HG03469 (cell line): ENCODE measurements around the gene TIMM23B.
A peak's percentile ranks its signal among the peaks of the same experiment; 100 is the strongest.
"Not testable (repeated sequence)": the region's sequence is repeated elsewhere in the genome, so short reads cannot be mapped to it uniquely, and the experiment has no call there.

Experiments
- ATAC-seq: cut with Tn5 transposase; IDR thresholded peaks from one replicate; pipeline ENCODE4 v1.9.1; 2021; ENCODE audit warnings: mild to moderate bottlenecking, moderate library complexity, moderate number of reproducible peaks; ENCODE audit not compliant: unreplicated experiment

TIMM23B gene, protein sequence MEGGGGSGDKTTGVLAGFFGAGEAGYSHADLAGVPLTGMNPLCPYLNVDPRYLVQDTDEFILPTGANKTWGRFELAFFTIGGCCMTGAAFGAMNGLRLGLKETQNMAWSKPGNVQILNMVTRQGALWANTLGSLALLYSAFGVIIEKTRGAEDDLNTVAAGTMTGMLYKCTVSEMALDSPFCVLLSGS

DNA sequence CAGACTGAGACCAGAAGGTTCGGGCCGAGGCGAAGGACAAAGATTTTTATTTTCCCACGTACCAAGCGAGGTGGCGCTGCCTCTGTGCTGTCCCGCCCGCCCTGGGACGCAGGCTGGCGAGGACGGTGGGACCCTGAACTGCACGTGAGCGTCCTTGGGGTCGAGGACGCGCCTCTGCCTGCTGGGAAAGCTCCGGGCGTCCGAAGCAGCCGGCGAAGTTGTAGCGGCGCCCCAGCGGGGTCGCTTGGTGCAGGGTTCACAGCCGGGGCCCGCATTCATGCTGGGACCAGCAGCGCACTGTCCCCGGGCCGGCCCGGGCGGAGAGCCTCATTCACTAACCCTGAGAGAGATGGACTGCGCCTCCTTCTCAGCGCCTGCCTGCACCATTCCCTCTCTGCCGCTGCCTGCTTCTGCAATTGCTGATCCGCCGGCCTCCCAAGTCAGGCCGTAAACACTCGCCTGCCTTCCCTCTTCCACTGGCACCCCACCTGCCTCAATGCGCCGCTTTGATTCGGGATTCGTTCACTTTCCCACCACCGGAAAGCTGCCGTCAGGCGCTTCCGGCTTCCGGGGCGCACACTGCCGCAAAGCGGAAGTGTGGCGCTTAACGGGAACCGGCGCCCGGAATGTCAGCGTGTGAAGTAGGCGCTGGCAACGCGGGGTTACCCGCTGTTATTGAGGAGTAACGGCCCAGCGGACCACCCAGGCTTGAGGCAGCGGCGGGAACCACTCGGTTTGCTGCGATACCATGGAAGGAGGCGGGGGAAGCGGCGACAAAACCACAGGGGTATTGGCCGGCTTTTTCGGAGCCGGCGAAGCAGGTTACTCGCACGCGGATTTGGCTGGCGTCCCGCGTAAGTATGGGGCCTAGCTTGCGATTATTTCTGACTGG lies at the start of gene TIMM23B, which contains the start of gene PARG:
Gene TIMM23B (plus strand): TSS at position 607 of the 892 bp plus-strand sequence. CDS start 142 bp downstream, at position 749.
Gene PARG (minus strand): TSS at position 581 of the 892 bp plus-strand sequence. CDS start 302 bp downstream, at position 279.
- peak; percentile 34 for ATAC-seq

DNA sequence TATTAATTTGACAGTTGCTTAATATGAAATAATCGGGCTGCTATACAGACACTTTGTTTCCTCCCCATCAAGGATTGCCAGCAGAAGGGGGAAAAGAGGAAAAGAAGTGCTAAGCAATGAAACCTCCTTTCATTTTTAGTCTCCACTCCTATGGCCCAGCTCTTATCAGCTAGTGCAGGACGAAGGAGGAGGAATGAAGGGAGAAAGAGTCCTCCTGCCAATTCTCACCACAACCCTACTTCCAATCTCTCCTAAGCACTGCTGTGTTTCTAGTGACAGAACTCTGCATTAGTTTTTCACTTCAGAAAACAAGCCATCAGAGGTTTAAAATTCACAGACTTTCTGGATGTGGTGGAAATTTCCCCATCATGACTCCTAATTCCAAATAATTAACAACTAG lies 41.9 kb upstream of the TIMM23B start:
- ATAC-seq = not testable (repeated sequence)

DNA sequence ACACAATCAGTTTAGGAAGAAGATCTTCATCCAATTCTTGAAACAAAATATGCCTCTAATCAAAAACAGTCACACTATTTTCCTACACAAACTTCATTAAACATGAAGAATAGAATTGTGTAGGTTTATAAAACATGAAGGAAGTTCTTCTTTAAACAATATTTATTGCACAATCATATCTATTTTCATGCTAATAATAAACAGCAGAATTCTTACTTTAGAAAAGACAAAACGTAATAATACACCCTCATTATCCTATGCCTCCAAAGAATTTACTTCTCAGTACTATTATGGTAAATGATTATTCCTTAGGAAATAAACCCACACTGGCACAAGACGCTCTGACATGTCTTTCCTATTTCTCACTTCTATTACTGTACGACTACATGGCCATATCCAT lies 41.4 kb upstream of the TIMM23B start:
- ATAC-seq = not testable (repeated sequence)

DNA sequence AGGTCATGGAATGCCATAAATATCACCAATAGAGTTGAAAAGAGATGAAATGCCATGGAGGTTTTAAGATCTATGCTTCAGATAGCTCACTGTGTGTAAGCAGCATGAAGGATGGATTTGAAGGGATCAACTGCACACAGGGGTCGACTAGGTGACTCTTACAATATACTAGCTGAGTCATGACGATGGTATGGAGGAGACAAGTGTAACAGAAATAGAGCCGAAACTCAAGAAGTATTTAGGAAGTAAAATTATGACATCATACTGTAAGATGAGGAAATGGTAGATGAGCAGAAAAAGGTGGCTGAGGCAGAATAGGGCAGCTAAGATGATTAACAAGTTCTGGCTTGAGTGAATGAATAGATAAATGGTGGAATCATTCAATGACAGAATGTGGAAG lies 38.0 kb upstream of the TIMM23B start:
- not testable (repeated sequence) for ATAC-seq

DNA sequence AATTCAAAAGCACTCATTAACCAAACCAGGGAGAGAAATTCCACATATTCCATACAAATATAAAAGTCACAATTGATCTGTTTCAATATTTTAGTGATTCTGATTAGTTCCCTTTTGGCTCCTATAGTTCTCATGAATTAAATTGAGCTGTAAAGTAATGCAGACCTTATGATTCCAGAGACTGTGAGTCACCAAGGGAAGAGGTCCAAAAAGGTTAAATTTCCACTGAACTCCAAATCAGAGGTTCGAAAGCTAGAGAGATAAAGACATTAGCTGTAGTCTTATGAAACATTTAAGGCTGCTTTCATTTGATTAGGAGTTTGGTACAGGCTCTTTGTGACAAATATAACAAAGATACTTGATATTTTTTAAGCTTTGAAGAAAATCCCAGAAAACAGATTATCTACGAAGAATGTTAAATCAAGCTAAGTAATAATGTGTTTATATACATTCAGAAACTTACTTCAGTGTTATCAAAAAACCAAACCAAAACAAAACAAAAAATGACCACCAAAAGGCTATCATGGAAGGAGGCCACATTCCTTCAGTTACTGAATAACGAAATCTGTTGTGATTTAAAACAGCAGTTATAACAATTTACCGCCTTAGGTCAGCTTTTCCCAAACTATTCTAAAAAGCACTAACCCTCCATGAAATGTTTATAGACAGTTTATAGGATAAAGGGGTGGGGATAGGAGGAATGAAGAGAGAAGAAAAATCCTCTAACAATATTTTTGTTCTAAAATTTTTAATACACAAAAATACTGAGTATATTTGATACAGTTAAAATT lies 33.4 kb upstream of the TIMM23B start:
- not testable (repeated sequence) for ATAC-seq

DNA sequence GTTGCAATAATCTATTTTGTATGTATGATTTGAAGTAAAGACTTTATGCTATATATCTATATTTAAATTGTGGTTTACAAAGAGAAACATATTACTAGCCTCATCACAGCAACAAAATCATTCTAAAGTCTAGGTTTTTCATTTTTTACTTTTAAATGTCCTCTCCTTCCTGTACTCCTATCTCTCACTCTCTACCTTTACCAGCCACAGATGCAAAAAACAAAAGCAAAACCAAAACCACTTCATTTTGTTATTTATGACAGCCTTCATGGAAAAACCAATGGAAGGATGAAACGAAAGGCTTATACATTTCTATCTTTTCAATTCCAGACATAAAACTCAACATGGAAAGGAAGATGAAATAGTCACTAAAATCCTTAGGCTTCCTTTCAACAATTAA lies 31.6 kb upstream of the TIMM23B start:
- ATAC-seq = not testable (repeated sequence)

DNA sequence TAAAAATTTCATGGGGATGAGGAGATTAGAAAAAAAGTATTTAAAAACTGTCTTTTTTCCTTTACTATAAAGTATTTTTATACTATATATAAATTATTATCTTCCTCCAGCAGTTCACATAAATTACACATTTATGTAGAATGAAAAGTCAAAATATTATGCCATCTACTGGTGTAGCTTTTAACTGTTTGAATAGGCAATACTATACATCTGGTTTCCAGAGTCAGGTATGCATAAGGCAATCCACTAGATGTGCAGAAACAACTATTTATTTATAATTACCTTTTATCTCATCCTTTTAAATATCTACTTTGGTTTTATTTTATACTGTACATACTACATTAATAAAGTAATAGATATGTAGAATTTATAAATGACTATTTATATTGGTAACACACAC lies 25.4 kb upstream of the TIMM23B start:
- ATAC-seq = not testable (repeated sequence)

DNA sequence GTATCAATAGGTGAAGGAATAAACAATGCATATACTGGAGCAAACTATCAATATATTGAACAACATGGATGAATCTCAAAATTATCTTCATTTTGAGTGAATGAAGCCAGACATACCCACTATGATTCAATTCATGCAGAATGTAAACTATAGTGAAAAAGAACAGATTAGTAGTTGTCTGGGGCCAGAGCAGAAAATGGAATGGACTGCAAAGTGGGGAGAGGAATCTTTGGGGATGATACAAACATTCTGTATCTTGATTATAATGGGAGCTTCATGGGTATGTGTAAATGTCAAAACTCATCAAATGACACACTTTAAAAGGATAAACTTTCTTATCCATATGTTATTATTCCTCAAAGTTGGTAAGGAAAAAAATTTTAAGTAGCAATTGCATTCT lies 23.9 kb upstream of the TIMM23B start:
- ATAC-seq = not testable (repeated sequence)

DNA sequence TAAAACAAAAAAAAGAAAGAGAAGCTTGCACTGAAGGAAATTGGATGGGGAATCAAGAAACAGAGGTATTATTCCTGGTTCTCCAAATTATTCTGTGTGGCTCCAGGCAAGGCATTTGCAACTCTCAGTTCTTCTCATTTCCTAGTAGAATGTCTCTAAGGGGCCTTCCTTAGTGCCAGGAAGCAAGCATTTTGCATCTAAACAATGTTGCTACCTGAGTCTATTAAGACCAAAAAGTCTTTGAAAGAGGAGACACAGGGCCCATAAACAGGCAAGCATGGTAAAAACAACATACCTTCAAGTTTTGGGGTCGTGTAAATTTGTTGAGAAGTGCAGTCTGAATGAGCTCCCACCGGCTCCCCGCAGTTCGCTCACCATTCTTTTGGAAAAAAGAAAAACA lies 19.8 kb upstream of the TIMM23B start:
- ATAC-seq = not testable (repeated sequence)

DNA sequence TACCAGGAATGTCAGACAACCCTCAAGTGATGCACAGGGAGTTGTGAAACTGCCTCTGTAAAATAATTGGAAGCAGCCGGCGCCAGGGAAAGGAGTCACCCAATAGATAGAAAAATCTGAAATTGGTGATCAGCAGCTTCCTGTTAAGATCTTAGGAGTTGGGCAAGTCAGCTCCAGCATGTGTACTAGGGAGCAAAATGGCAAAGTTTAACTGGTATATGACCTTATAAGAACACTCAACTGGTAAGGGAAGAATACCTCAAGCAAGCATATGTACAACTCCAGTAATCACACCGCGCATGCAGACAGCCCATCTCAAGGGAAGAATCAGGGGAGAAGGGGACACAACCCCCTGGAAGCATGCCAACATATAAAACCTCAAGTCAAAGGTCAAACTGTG lies 18.3 kb upstream of the TIMM23B start:
- not testable (repeated sequence) for ATAC-seq

DNA sequence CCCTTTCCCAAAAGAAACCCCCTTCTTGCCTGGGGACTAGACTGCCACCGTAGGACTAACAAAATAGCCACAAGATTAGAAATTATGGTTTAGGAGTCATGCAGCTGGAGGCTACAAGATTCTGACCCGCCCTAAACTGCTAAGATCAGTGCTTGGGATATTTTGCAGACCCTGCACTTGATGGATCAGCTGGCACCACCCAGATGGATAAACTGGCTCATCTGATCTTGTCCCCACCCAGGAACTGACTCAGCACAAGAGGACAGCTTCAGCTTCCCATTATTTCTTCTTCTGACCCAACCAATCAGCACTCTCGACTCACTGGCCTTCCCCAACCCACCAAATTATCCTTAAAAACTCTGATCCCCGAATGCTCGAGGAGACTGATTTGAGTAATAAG lies 10.6 kb upstream of the TIMM23B start:
- not testable (repeated sequence) for ATAC-seq

DNA sequence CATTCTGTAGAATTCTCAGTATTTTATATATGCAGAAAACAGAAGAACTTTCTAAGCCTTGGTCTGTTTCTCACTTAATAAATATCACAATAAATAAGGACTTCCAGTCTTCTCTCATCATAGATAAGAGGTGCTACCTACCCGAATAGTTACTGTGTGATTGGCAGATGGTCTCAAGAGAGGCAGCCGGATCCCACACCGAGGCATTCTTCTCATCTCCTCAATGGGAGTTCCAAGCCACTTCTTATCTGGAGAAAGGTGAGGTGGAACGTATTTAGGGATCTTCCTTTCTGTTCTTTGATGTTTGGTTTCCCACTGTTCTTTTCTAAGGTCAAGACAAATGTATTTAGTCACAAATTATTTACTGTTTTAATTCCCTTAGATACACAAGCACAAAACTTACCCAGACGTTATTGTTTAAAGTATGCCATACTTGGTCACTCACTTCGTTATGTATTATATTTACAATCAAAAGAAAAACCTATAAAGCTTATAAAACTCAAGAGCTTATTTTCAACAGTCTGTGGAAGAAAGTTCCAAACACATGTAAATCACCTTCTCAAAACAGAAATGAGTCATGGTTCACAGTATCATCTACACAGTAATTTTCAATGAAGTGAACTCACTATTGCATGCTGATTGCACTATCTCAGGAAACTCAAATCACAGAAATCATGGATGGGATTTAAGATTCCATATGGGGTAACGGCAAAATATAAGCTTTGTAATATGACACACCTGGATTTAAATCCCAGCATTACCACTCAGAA lies 9.7 kb upstream of the TIMM23B start:
- ATAC-seq = not testable (repeated sequence)

DNA sequence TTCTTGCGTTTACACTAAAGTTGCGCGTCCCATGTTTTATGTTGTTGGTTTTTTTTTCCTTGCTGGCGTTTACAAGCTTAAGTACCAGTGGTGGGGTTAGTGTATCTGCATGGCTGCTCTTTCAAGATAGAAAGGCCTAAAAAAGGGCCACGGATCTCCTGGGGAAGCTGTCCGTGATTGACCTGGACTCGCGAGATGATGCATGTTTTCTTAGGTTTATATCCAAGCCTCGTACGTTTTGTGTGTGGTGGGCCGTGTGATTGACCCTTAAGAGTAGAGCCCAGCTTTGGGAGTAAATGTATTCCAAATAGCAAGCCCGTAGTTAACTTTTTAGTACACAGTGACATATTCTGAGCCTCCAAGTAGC lies 469 bp downstream of the TIMM23B start:
- not testable (repeated sequence) for ATAC-seq

DNA sequence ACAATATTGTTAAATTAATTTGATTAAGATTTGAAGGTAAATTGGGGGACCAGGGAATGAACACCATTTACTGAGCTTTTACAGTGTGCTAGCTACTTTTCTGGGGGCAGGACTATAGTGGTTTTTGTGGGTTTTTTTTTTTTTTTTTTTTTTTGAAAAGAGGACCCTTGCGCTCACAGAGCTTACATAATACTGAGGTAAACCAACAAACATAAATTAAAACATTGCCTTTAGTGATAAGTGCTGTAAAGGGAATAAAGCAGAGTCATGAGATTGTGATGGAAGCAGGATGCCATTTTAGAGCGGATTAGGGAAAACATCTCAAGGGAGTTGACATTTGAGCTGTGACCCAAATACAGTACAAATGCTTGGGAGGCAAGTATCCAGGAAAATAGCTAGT lies 1.8 kb downstream of the TIMM23B start:
- ATAC-seq = not testable (repeated sequence)

DNA sequence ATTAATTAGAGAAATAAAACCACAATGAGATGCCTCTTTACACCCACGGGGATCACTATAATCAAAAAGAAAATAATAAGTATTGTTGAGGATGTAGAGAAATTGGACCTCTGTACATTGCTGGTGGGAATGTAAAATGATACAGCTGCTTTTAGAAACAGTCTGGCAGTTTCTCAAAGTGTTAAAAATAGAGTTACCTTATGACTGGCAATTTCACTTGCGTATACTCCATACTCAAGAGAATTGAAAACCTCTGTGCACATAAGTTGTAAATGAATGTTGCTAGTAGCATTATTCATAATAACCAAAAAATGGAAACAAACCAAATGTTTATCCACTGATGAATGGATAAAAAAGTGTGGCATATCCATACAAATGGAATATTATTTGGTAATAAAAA lies 6.3 kb downstream of the TIMM23B start:
- peak; percentile 48 for ATAC-seq

DNA sequence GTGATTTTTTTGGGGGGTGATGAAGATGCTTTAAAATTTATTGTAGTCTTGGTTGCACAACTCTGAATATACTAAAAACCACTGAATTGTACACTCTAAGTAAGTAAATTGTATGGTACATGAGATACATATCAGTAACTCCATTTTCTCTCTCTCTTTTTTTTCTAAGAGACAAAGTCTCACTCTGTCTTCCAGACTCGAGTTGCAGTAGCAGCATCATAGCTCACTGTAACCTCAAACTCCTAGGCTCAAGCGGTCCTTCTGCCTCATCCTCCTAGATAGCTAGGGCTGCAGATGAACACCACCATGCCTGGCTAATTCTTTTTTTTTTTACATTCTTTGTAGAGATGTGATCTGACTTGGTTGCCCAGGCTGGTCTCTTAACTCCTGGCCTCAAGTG lies 6.9 kb downstream of the TIMM23B start:
- not testable (repeated sequence) for ATAC-seq

DNA sequence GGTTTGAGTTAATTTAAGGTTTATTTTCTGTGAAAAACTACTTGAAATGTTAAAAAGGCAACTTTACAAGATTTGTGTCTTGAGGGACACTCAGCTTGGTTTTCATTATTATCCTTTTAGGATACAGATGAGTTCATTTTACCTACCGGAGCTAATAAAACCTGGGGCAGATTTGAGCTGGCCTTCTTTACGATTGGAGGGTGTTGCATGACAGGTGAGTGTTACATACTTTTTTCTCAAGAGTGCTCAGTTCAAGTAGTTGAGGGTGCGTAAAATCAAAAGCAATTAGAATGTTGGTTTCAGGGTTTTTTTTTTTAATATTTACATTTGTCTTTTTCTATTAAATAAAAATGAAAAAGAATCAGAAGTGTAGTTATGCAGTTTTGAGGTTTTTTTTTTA lies 10.2 kb downstream of the TIMM23B start:
- not testable (repeated sequence) for ATAC-seq

DNA sequence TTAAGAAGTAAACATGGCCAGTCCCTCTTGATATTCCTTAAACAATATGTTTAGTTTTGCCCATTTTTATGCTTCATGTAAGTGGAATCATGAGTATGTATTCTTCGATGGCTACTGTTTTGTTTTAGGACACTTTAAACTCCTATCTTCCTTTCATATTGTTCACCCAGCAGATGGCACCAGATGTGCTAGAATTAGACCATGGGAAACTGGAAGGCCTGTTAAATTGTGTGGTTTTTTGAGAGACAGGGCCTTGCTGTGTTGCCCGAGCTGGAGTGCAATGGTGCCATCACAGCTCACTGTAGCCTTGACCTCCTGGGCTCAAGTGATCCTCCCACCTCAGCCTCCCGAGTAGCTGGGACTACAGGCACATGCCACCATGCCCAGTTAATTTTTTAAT lies 11.3 kb downstream of the TIMM23B start:
- not testable (repeated sequence) for ATAC-seq

DNA sequence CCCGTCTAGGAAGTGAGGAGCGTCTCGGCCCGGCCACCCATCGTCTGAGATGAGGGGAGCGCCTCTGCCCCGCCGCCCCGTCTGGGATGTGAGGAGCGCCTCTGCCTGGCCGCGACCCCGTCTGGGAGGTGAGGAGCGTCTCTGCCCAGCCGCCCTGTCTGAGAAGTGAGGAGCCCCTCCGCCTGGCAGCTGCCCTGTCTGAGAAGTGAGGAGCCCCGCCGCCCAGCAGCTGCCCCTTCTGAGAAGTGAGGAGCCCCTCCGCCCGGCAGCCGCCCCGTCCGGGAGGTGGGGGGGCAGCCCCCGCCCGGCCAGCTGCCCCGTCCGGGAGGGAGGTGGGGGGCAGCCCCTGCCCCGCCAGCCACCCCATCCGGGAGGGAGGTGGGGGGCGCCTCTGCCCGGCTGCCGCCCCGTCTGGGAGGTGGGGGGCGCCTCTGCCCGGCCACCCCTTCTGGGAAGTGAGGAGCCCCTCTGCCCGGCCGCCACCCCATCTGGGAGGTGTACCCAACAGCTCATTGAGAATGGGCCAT lies 28.5 kb downstream of the TIMM23B start:
- ATAC-seq = not testable (repeated sequence)

DNA sequence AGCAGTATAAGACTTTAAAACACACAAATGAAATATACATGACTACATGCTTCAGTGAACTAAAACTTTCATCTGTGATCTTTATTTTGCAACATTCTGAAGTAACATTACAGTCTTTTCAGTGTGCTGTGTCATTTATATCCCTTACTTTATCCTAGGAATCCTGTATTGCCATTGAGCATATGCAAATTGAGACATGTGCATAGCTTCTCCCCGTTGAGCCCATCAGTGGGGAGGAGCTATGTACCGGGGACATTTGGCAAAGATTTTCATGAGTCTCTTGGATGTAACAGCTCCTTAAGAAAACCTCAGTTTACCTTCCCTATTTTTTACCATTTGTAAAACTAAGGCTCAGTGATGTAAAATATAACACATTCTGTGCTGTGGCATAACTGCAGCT lies 29.6 kb downstream of the TIMM23B start:
- ATAC-seq = not testable (repeated sequence)
